ENCODE data around the gene UGT1A9. TPM values are rescaled to one million over a fixed set of nuclear protein-coding genes. Genes with fewer than 3 reads are reported as not detected.

Gene UGT1A9
- total and polyA plus RNA-seq, 10 of the 15 experiments (the other 5 are each of a cell fraction or from before 2014, with no cell fraction given), result 0.07 TPM; not detected in 9

DNA sequence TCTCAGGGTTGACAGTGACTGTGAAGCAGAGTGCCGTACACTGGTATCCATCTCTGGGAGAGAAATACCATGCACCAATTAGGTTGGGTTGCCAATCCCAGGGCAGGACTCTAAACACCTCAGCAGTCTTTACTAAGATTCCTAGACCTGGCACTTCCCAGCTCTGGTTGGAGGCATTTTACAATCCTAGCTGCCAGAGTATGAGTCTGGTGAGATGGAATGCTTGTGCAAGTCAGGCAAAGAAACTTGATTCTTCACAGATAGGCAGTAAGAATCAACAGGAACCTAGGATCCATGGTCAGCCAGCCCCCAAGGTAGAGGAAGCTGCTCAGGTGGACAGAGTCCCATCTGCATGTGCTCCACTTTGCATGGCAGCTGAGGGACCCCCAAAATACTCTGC is 35.0 kb downstream of the UGT1A9 start (continued):
- TF ChIP-seq PRDM15 (CRISPR knock-in tag; IDR thresholded peaks at IDR 0.05) (no peak), ZSCAN29 (IDR thresholded peaks at IDR 0.05) (no peak), ATF3 (IDR thresholded peaks at IDR 0.05; ENCODE audit: borderline replicate concordance, extremely low read depth, low read depth, low read length) (no peak), SMAD1 (IDR thresholded peaks at IDR 0.05; ENCODE audit: low read depth, partially characterized antibody) (no peak), RAD21 (IDR thresholded peaks at IDR 0.05; ENCODE audit: insufficient read depth, low read depth, low read length) (no peak)
- TF ChIP-seq, protein P1, sequence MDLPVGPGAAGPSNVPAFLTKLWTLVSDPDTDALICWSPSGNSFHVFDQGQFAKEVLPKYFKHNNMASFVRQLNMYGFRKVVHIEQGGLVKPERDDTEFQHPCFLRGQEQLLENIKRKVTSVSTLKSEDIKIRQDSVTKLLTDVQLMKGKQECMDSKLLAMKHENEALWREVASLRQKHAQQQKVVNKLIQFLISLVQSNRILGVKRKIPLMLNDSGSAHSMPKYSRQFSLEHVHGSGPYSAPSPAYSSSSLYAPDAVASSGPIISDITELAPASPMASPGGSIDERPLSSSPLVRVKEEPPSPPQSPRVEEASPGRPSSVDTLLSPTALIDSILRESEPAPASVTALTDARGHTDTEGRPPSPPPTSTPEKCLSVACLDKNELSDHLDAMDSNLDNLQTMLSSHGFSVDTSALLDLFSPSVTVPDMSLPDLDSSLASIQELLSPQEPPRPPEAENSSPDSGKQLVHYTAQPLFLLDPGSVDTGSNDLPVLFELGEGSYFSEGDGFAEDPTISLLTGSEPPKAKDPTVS (IDR thresholded peaks at IDR 0.05; ENCODE audit: low read depth, low read length), result no peak
